SK-MEL-5 (cell line): ENCODE measurements around the gene OPN1SW. TPM values are rescaled to one million over a fixed set of nuclear protein-coding genes. Genes with fewer than 3 reads are reported as not detected.
A peak's percentile ranks its signal among the peaks of the same experiment; 100 is the strongest.

Experiments used
- DNase-seq: peaks from one replicate; pipeline ENCODE4 v3.0.0-alpha.2; 2016; ENCODE audit warnings: low read depth, low spot score
- in situ Hi-C: cut with HindIII; loops from 2 replicates; pipeline ENCODE4 v1.10.0; 2016; ENCODE audit warnings: low sequenced_read_pairs, high pct_unique_total_duplicates, low pct_unique_long_range_greater_than_20kb
- total RNA-seq: library from RNA; depleted of rRNA; stranded (reverse); fragments of >200 nt; shearing (Covaris generic); gene quantifications from 2 replicates; pipeline ENCODE4 v1.2.3, GENCODE V29; 2014

The OPN1SW gene
- total RNA-seq, 1 experiment from 2014 or later, result not detected

- DNase-seq, result no peak
- in situ Hi-C loops, result no loop called here
Measured at GRCh38 chr7:128741491-128741890, 34.1 kb downstream of the OPN1SW start.

GRCh38 chr7:128740996-128741395, 34.6 kb downstream of the OPN1SW start:
- DNase-seq, result peak; percentile 38
- in situ Hi-C loops, result no loop called here

- DNase-seq, result no peak
- in situ Hi-C loops, result no loop called here
Measured at GRCh38 chr7:128739990-128740682, 35.5 kb downstream of the OPN1SW start.

- DNase-seq, result peak; percentile 99
- in situ Hi-C loops, result no loop called here
Measured at GRCh38 chr7:128739048-128739962, 36.3 kb downstream of the OPN1SW start, which contains the start of gene CALU. CALU (plus strand) TSS chr7:128739359; CDS start chr7:128748584, 9,225 bp downstream.

GRCh38 chr7:128738570-128739047, 37.0 kb downstream of the OPN1SW start:
- in situ Hi-C loops, result no loop called here
- DNase-seq, result no peak

- in situ Hi-C loops, result no loop called here
- no peak for DNase-seq
Measured at GRCh38 chr7:128737867-128738385, 37.7 kb downstream of the OPN1SW start.

- in situ Hi-C loops, result no loop called here
- no peak for DNase-seq
Measured at GRCh38 chr7:128737441-128737840, 38.2 kb downstream of the OPN1SW start.

- DNase-seq, result no peak
- in situ Hi-C loops, result no loop called here
Measured at GRCh38 chr7:128735436-128735835, 40.2 kb downstream of the OPN1SW start.

- no peak for DNase-seq
- in situ Hi-C loops, result no loop called here
Measured at GRCh38 chr7:128734890-128735289, 40.7 kb downstream of the OPN1SW start.

GRCh38 chr7:128733278-128733645, 42.3 kb downstream of the OPN1SW start:
- DNase-seq, result no peak
- in situ Hi-C loops, result no loop called here

- no peak for DNase-seq
- in situ Hi-C loops, result no loop called here
Measured at GRCh38 chr7:128732521-128733277, 42.9 kb downstream of the OPN1SW start.

- no peak for DNase-seq
- in situ Hi-C loops, result no loop called here
Measured at GRCh38 chr7:128731184-128731583, 44.4 kb downstream of the OPN1SW start.

- DNase-seq, result no peak
- in situ Hi-C loops, result no loop called here
Measured at GRCh38 chr7:128729494-128729893, 46.1 kb downstream of the OPN1SW start.

- DNase-seq, result no peak
- in situ Hi-C loops, result no loop called here
Measured at GRCh38 chr7:128728598-128728997, 47.0 kb downstream of the OPN1SW start.

GRCh38 chr7:128727239-128727638, 48.4 kb downstream of the OPN1SW start:
- no peak for DNase-seq
- in situ Hi-C loops, result no loop called here

GRCh38 chr7:128726737-128727072, 48.9 kb downstream of the OPN1SW start:
- DNase-seq, result no peak
- in situ Hi-C loops, result no loop called here

- DNase-seq, result no peak
- in situ Hi-C loops, result no loop called here
Measured at GRCh38 chr7:128726059-128726736, 49.4 kb downstream of the OPN1SW start.
